GM06990 (cell line): ENCODE results near the gene NME3.
"Not testable (repeated sequence)": the region's sequence is repeated elsewhere in the genome, so short reads cannot be mapped to it uniquely, and the experiment has no call there.

ENCODE experiments used
- DNase-seq: peaks from one replicate; pipeline ENCODE4 v3.0.0-alpha.2; 2011; ENCODE audit not compliant: insufficient read length; ENCODE audit errors: extremely low read depth
- H3K27me3 ChIP-seq: replicated peaks from 2 replicates; pipeline ENCODE4 v1.6.0; 2011; ENCODE audit warnings: low read length; ENCODE audit not compliant: control insufficient read depth, insufficient read depth
- H3K36me3 ChIP-seq: 2 replicates; pipeline ENCODE4 v1.5.1; 2011; ENCODE audit warnings: low read length; ENCODE audit not compliant: control insufficient read depth, insufficient read depth
- H3K4me3 ChIP-seq: replicated peaks from 2 replicates; pipeline ENCODE4 v1.5.1; 2011; ENCODE audit warnings: low read depth, mild to moderate bottlenecking, control low read depth, low read length
- TF ChIP-seq, protein P1 (sequence below): IDR thresholded peaks from 2 replicates; pipeline ENCODE4 v1.5.1; 2011; ENCODE audit warnings: low read length, control low read depth, mild to moderate bottlenecking, inconsistent platforms; ENCODE audit not compliant: insufficient read depth, poor library complexity, severe bottlenecking

NME3 gene

DNA sequence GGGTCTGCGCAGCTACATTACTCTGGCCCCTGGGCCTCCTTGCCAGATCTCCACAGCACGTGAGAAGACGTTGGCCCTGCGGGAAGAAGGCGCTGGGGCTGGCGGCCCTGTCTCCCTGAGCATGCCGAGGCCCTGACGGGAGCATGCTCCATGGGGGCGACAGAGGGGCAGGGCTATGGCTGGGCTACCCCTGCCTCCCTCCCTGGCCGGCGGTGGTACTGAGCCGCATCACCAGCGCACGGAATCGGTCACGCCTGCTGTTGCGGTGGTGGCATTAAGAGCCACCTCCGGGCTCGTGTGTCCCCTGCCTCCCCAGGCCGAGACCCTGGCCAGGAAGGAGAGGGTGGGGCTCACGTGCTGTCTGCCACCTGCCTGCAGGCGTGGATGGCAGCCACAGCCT, 37.2 kb downstream of the NME3 start:
- Histone ChIP-seq H3K27me3 (no peaks in the 10 kb centered on the region), H3K4me3 (no peak overlapping the region), H3K36me3 (peaks cover 26% of the 10 kb centered on the region)
- TF ChIP-seq, protein P1, sequence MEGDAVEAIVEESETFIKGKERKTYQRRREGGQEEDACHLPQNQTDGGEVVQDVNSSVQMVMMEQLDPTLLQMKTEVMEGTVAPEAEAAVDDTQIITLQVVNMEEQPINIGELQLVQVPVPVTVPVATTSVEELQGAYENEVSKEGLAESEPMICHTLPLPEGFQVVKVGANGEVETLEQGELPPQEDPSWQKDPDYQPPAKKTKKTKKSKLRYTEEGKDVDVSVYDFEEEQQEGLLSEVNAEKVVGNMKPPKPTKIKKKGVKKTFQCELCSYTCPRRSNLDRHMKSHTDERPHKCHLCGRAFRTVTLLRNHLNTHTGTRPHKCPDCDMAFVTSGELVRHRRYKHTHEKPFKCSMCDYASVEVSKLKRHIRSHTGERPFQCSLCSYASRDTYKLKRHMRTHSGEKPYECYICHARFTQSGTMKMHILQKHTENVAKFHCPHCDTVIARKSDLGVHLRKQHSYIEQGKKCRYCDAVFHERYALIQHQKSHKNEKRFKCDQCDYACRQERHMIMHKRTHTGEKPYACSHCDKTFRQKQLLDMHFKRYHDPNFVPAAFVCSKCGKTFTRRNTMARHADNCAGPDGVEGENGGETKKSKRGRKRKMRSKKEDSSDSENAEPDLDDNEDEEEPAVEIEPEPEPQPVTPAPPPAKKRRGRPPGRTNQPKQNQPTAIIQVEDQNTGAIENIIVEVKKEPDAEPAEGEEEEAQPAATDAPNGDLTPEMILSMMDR, result no peak
- no peak for DNase-seq

DNA sequence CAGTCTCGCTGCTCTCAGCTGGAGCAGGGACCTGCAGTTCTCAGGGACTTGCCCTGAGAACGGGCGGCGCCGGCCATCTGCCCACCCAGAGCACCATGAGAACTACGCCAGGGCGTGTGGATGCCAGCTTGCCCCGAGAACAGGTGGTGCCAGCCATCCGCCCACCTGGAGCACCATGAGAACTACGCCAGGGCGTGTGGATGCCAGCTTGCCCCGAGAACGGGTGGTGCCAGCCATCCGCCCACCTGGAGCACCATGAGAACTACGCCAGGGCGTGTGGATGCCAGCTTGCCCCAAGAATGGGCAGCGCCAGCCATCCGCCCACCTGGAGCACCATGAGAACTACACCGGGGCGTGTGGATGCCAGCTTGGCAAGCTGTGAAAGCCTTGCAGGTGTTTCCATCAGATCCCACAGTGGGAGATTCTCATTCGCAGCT, 38.8 kb downstream of the NME3 start:
- not testable (repeated sequence) for H3K27me3 ChIP-seq, H3K4me3 ChIP-seq, DNase-seq
- peaks cover 35% of the 10 kb centered on the region for H3K36me3 ChIP-seq

DNA sequence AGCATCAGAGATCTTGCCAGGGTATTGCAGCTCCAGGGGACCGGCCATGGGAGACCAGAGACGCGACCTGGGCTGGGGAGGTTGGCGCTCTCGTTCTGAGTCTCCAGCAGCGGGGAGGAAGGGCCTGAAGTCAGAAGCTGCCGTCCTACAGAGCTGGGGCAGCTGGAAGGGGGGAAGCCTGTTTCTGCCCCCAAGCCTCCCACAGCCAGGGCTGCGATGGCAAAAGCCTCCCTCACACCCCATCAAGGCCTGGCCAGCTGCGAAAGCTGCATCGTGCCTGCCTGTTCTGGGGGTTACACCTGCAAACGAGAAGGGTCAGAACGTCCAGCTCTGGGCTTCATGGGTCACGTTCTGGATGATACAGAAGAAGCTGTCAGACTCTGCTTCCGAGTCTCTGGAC, 39.3 kb downstream of the NME3 start:
- Histone ChIP-seq H3K27me3 (no peaks in the 10 kb centered on the region), H3K36me3 (peaks cover 38% of the 10 kb centered on the region), H3K4me3 (no peak overlapping the region)
- no peak for DNase-seq
- TF ChIP-seq, protein P1, result no peak

DNA sequence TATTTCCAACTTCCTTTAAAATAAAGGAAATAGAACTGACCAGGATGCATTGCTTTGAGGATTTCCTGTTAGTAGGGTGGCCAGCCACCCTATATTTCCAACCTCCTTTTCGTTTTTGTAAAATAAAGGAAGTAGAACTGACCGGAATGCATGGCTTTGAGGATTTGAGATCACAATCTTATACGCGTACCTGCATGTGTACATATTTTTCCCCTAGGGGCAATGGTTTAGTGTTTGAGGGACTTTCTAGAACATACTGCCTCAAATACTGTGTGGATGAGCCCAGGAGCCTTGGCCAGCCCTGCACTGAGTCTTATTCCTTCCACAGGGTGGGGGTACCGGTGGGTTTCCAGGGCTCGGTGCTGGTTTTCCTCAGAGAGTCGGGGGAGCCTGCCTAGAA, 39.7 kb downstream of the NME3 start:
- Histone ChIP-seq H3K4me3 (no peak overlapping the region), H3K36me3 (peaks cover 42% of the 10 kb centered on the region), H3K27me3 (no peaks in the 10 kb centered on the region)
- DNase-seq, result no peak
- TF ChIP-seq, protein P1, result no peak

DNA sequence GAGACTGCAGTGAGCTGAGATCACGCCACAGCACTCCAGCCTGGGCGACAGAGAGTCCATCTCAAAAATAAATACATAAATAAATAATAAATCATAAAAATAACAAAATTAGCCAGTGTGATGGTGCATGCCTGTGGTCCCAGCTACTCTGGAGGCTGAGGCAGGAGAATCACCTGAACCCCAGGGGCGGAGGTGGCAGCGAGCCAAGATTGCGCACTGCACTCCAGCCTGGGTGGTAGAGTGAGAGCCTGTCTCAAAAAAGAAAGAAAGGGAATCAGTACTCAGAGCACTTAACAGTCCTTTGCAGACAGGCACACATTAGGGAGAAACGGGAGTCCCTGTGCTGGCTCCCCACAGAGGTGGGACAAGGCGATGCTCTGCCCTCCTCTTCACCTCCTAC, 40.3 kb downstream of the NME3 start:
- H3K27me3 ChIP-seq, result no peaks in the 10 kb centered on the region
- TF ChIP-seq, protein P1, result no peak
- H3K4me3 ChIP-seq, result no peak overlapping the region
- peaks cover 43% of the 10 kb centered on the region for H3K36me3 ChIP-seq
- DNase-seq, result no peak

DNA sequence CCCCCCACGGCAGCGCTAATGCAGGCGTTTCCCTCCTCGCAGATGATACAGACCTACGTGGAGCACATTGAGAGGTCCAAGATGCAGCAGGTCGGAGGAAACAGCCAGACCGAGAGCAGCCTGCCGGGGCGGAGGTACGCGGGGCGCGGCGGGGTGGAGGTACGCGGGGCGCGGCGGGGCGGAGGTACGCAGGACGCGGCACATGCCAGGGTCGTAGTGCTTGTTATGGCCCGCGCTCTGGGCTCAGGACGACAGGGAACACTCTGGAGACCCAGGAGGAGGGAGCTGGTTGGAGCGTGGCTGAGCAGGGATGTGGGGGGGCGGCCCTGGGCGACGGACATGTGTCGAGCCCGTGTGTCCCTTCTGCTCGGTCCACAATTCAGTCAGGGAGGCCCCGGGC, 41.9 kb downstream of the NME3 start:
- no peak overlapping the region for H3K4me3 ChIP-seq
- peaks cover 45% of the 10 kb centered on the region for H3K36me3 ChIP-seq

More for the DNA sequence above, 41.9 kb downstream of the NME3 start:
- TF ChIP-seq, protein P1, result no peak
- no peak for DNase-seq
- H3K27me3 ChIP-seq, result no peaks in the 10 kb centered on the region
